Heart right ventricle (tissue), 16 donors: ENCODE measurements around the gene FMO1. TPM values are rescaled to one million over a fixed set of nuclear protein-coding genes. Genes with fewer than 3 reads are reported as not detected.
"Not testable (repeated sequence)": the region's sequence is repeated elsewhere in the genome, so short reads cannot be mapped to it uniquely, and the experiment has no call there.

Experiments used
- ATAC-seq, 8 donors: fragments of 200-7000 bp; cut with Tn5 transposase; one replicate each; pipeline ENCODE4 v1.9.1; 2020; ENCODE audit warnings: mild to moderate bottlenecking in 8 of 8, moderate library complexity in 8 of 8, moderate number of reproducible peaks in 1 of 8
- DNase-seq, 2 donors: peaks; one replicate each; pipeline ENCODE4 v3.0.0-alpha.2; 2020
- H3K27ac ChIP-seq, 10 donors: fragments of 200-600 bp; sonication (generic) in 2 of 10; one replicate each; pipeline versions ENCODE4 v1.5.0 to v1.8.0; 2020 to 2022; ENCODE audit warnings: mild to moderate bottlenecking in 3 of 10
- H3K27me3 ChIP-seq, 7 donors: fragments of 200-600 bp; one replicate each; pipeline ENCODE4 v1.8.0; 2021 to 2022; ENCODE audit warnings: mild to moderate bottlenecking in 2 of 7
- H3K36me3 ChIP-seq, 9 donors: fragments of 200-600 bp; sonication (generic) in 1 of 9; one replicate each; pipeline versions ENCODE4 v1.5.0 to v1.8.0; 2020 to 2022; ENCODE audit warnings: mild to moderate bottlenecking in 2 of 9
- H3K4me1 ChIP-seq, 9 donors: fragments of 200-600 bp; sonication (generic) in 1 of 9; one replicate each; pipeline versions ENCODE4 v1.5.0 to v1.8.0; 2020 to 2022; ENCODE audit warnings: mild to moderate bottlenecking in 4 of 9
- H3K4me3 ChIP-seq, 10 donors: fragments of 200-600 bp; sonication (generic) in 2 of 10; one replicate each; pipeline versions ENCODE4 v1.5.0 to v1.8.0; 2020 to 2022; ENCODE audit warnings: mild to moderate bottlenecking in 7 of 10, moderate library complexity in 2 of 10
- H3K9me3 ChIP-seq, 11 donors: fragments of 200-600 bp in 10 of 11; sonication (generic) in 2 of 11; one replicate each; pipeline versions ENCODE4 v1.5.0 to v1.8.0; 2013 to 2022; ENCODE audit warnings: mild to moderate bottlenecking in 2 of 11, control low read depth in 1 of 11, moderate library complexity in 1 of 11
- WGBS, 2 donors: extraction: QIAGEN DNeasy Blood & Tissue Kit; methylation state at CpG; one replicate each; pipeline ENCODE4 v1.1.7; 2013; ENCODE audit warnings: inconsistent platforms in 1 of 2; 5-methylcytosine and 5-hydroxymethylcytosine counted together
- intact Hi-C, 10 donors: fragments of 100-400 bp; cut with DNase I; formaldehyde crosslinking; loops; one replicate each; pipeline versions ENCODE4 v1.11.1 to v1.14.2; 2022
- polyA plus RNA-seq, 2 donors: library from polyadenylated mRNA; stranded (reverse); fragments of 200-250 nt; gene quantifications; one replicate each; pipeline ENCODE4 v1.2.3, GENCODE V29; 2013
- total RNA-seq, 10 donors: library from RNA; stranded (reverse); fragmentation: NEBNext Ultra II Directional in 3 of 10; extraction: Animal tissue kit (Norgen Biotek cat#: 25700) in 3 of 10; gene quantifications; one replicate each; pipeline versions ENCODE4 v1.2.1 to v1.2.4, GENCODE V29; 2021 to 2023
- TF ChIP-seq, protein P1 (sequence below), 9 donors: fragments of 200-600 bp; sonication (generic) in 2 of 9; IDR thresholded peaks; one replicate each; pipeline versions ENCODE4 v1.5.0 to v1.8.0; 2021 to 2022; ENCODE audit warnings: antibody characterized with exemption in 9 of 9, mild to moderate bottlenecking in 5 of 9, moderate library complexity in 1 of 9
- donor health status: Arrhythmogenic right ventricular cardiomyopathy.
- donor health status: ischemic (EF 13 %, LVEDD 7.1; RV severe dilation, severe dysfunction).
- donor health status: healthy with polysubstance abuse.
- donor health status: DM: no; HTN: yes; CAD: no.
- donor health status: DM: no; HTN: no; CAD: no.
- donor health status: ischemic (EF 25% LVEDD 6.9; RV normal size, moderate dysfunction).
- donor health status: ischemic (EF 25% LVEDD 5.7; RV mildly dilated, moderate dysfunction).
- donor health status: healthy.
- donor health status: DM: yes; HTN: yes; CAD: no.
- donor health status: Ischemic cardiomyopathy.
- donor health status: ischemic (EF 35%, LVEDD 5.7; RV mildly dilated, moderate dysfunction).
- donor health status: nonischemic (EF 11% LVEDD 7.7; RV severe dilation, severe dysfunction).
- donor health status: DM: yes; HTN: yes; CAD: no.
- donor health status: PGD.
- donor health status: ischemic (EF 29% LVEDD 5.4; RV normal size, mild dysfunction).
- donor health status: nonischemic (EF 23%, LVEDD 6.1; RV moderate dilation, normal function).

FMO1 gene
- total and polyA plus RNA-seq, 12 donors, result 0.15 to 7.8 (median 0.64) TPM; not detected in 3

DNA sequence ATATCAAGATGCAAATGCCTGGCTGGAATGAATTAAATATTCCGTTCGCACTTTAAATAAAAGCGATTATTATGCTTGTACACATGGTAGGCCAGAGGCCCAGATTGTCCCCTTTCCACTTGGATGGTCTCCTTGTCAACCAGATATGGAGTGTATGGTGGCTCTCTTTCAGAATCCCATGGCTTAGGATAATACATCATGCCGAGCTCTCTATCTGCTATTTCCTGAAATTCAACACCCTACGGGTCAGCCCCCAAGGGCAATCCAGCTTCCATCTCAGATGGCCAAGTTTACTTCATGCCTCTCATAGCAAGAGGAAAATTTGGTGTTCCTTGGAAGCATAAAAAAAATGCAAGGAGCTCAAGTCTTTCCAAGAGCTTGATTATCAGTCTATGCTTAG is 25.4 kb upstream of the FMO1 start:
- WGBS, 2 donors, result 55 to 60% methylated on average over 5 of the region's 5 CpGs
- intact Hi-C loops, result loop anchor here in 3 of 10 donors (2.0 to 10.0 kb wide), 3 partner anchors 36 to 258 kb away; partner anchors contain the start of gene FMO2 (in 1 of the 3)
- DNase-seq, result peak in 1 of 2 donors; percentile 45
- TF ChIP-seq, protein P1, sequence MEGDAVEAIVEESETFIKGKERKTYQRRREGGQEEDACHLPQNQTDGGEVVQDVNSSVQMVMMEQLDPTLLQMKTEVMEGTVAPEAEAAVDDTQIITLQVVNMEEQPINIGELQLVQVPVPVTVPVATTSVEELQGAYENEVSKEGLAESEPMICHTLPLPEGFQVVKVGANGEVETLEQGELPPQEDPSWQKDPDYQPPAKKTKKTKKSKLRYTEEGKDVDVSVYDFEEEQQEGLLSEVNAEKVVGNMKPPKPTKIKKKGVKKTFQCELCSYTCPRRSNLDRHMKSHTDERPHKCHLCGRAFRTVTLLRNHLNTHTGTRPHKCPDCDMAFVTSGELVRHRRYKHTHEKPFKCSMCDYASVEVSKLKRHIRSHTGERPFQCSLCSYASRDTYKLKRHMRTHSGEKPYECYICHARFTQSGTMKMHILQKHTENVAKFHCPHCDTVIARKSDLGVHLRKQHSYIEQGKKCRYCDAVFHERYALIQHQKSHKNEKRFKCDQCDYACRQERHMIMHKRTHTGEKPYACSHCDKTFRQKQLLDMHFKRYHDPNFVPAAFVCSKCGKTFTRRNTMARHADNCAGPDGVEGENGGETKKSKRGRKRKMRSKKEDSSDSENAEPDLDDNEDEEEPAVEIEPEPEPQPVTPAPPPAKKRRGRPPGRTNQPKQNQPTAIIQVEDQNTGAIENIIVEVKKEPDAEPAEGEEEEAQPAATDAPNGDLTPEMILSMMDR (IDR thresholded peaks at IDR 0.05), result no peak
- H3K27me3 ChIP-seq, result no peaks in the 10 kb centered on the region
- H3K36me3 ChIP-seq, result no peaks in the 10 kb centered on the region
- peak overlapping the region in 7 of 10 donors; percentile 63 to 85 (median 71) for H3K27ac ChIP-seq
- no peaks in the 10 kb centered on the region for H3K9me3 ChIP-seq
- no peak overlapping the region for H3K4me3 ChIP-seq
- peaks cover 0 to 55% (median 26%) of the 10 kb centered on the region in 9 donors for H3K4me1 ChIP-seq
- ATAC-seq, result peak in 7 of 8 donors; percentile 67 to 86 (median 74)

DNA sequence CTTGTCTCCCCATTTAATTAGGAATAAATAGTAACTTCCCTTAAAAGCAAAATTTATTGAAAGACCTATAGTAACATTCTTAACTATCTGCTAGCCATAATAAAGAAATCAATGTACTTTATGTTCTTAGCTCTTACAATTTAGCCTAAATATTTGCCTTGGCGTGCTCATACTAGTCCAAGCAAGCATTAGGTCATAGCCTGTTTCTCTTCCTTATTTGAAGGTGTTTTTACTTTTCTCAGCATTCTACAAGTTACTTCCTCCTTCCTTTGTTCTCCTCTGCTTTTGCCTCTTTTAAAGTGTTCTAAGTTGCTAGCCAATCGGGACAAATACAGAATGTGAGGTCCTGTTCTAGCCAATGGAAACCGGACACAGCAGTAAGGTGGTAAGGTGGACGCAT is 24.0 kb upstream of the FMO1 start:
- not testable (repeated sequence) for H3K9me3 ChIP-seq, H3K27me3 ChIP-seq, H3K4me3 ChIP-seq, ATAC-seq, DNase-seq, H3K36me3 ChIP-seq
- Histone ChIP-seq H3K27ac (peak overlapping the region in 3 of 10 donors; percentile 35 to 74 (median 65)), H3K4me1 (peaks cover 0 to 42% (median 20%) of the 10 kb centered on the region in 9 donors)
- 93 to 96% methylated on average over 4 of the region's 4 CpGs for WGBS, 2 donors
- intact Hi-C loops, result loop anchor here in 2 of 10 donors (5.0 to 10.0 kb wide), 2 partner anchors 37 to 259 kb away; partner anchors contain the start of gene FMO2 (in 1 of the 2)

DNA sequence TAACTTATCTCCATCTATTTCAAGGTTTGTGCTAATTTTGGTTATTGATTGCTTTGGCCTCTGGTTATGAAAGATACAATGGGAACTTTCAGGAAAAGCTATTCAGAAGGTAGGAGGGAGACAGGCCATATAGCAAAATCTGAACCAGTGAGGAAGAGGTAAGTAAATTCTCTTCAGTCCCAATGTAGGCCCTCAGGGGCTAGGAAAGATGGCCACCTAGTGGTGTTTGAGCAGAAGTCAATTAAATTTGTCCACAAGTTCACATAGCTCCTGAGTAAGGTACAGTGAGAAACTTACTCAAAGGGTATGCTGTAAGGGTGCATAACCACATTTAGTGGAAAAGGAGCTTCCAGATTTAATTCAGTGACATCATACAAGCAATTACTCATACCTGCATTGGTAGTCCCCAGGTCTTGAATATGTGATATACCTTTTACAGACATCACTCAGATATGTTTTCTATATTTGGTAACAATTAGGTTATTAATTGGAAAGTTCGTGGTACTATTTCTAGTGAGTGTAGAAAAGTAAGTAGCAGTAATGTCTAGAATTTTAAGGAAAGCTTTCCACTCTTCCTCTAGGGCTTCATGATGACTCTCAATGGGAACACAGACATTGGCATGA is 21.4 kb upstream of the FMO1 start:
- Histone ChIP-seq H3K36me3 (no peaks in the 10 kb centered on the region), H3K4me3 (no peak overlapping the region), H3K27ac (no peak overlapping the region), H3K9me3 (no peaks in the 10 kb centered on the region), H3K4me1 (peaks cover 0 to 28% (median 11%) of the 10 kb centered on the region in 9 donors), H3K27me3 (no peaks in the 10 kb centered on the region)
- TF ChIP-seq, protein P1 (IDR thresholded peaks at IDR 0.05), result peak; percentile 66 to 89 (median 84)
- DNase-seq, result peak in 1 of 2 donors; percentile 46
- WGBS, 2 donors, result 61 to 70% methylated on average over 1 of the region's 1 CpG
- ATAC-seq, result peak in 7 of 8 donors; percentile 68 to 87 (median 79)
- intact Hi-C loops, result loop anchor here (1.0 to 10.0 kb wide), 12 partner anchors 38 to 262 kb away; partner anchors contain the start of gene FMO2 (in 2 of the 10)

DNA sequence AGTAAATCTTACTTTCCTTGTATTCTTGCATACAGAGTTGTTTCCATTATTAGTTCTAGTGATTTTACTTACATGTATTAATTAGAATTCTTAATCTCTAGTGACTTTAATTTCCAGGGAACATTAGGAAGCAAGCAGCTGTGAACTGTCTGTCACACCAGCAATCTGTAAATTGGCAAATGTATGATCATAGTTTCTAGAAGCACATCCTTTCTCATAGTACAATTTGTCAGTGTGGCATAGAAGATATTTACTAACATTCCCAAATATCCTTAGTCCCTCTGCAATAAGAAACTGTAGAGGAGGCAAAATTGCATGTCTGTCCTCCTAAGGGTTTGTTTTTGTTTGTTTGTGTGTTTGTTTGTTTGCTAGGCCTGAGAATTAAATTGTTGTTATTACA is 17.0 kb upstream of the FMO1 start:
- DNase-seq (no peak), ATAC-seq (no peak)
- TF ChIP-seq, protein P1 (IDR thresholded peaks at IDR 0.05), result no peak
- intact Hi-C loops, result no loop called here
- Histone ChIP-seq H3K27me3 (no peaks in the 10 kb centered on the region), H3K4me3 (no peak overlapping the region), H3K4me1 (peaks cover 0 to 6% (median 0%) of the 10 kb centered on the region in 9 donors), H3K9me3 (peaks cover 0 to 2% (median 0%) of the 10 kb centered on the region in 11 donors), H3K27ac (no peak overlapping the region), H3K36me3 (no peaks in the 10 kb centered on the region)

DNA sequence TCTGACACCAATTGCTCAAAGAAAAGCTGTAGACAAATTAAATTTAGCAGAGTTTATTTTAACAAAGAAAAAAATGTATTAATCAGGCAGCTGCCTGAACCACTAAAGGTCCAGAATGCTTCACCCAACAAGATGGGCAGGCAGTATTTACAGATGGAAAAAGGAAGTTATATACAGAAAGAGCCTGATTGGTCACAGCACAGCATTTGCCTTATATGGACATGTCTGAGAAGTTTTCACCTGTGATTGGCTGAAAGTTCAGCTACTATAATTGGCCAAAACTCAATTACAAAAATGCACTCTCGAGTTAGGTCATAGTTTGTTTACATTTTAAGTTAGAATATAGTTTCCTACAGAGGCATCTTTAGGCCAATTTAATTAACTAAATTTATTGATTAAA is 15.1 kb upstream of the FMO1 start:
- DNase-seq (no peak), ATAC-seq (no peak)
- TF ChIP-seq, protein P1 (IDR thresholded peaks at IDR 0.05), result no peak
- intact Hi-C loops, result no loop called here
- no peak overlapping the region for H3K27ac ChIP-seq
- peaks cover 0 to 4% (median 0%) of the 10 kb centered on the region in 11 donors for H3K9me3 ChIP-seq
- H3K27me3 ChIP-seq, result no peaks in the 10 kb centered on the region
- H3K4me3 ChIP-seq, result no peak overlapping the region
- H3K36me3 ChIP-seq, result no peaks in the 10 kb centered on the region
- no peaks in the 10 kb centered on the region for H3K4me1 ChIP-seq
- WGBS, 2 donors, result 96 to 98% methylated on average over 1 of the region's 1 CpG

DNA sequence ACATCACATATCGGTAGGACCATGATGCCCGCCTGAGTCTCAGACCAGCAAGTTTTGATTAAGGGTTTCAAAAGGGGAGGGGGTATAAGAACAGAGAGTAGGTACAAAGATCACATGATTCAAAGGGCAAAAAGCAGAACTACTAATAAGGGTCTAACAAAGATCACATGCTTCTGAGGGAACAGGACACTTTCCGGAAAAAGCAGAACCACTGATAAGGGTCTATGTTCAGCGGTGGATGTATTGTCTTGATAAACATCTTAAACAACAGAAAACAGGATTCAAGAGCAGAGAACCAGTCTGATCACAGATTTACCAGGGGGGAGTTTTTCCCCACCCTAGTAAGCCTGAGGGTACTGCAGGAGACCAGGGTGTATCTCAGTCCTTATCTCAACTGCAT is 12.1 kb upstream of the FMO1 start:
- H3K4me1 ChIP-seq, H3K27me3 ChIP-seq, H3K4me3 ChIP-seq, H3K36me3 ChIP-seq, H3K27ac ChIP-seq, intact Hi-C loops, DNase-seq, ATAC-seq: not testable (repeated sequence)
- 91 to 94% methylated on average over 4 of the region's 4 CpGs for WGBS, 2 donors
- peaks cover 0 to 19% (median 5%) of the 10 kb centered on the region in 11 donors for H3K9me3 ChIP-seq
